ENCODE measurements around the gene EGFR.
A peak's percentile ranks its signal among the peaks of the same experiment; 100 is the strongest.

Gene EGFR

DNA sequence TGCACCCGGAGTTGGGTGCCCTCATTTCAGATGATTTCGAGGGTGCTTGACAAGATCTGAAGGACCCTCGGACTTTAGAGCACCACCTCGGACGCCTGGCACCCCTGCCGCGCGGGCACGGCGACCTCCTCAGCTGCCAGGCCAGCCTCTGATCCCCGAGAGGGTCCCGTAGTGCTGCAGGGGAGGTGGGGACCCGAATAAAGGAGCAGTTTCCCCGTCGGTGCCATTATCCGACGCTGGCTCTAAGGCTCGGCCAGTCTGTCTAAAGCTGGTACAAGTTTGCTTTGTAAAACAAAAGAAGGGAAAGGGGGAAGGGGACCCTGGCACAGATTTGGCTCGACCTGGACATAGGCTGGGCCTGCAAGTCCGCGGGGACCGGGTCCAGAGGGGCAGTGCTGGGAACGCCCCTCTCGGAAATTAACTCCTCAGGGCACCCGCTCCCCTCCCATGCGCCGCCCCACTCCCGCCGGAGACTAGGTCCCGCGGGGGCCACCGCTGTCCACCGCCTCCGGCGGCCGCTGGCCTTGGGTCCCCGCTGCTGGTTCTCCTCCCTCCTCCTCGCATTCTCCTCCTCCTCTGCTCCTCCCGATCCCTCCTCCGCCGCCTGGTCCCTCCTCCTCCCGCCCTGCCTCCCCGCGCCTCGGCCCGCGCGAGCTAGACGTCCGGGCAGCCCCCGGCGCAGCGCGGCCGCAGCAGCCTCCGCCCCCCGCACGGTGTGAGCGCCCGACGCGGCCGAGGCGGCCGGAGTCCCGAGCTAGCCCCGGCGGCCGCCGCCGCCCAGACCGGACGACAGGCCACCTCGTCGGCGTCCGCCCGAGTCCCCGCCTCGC, at the start of gene EGFR:
Gene EGFR, plus strand, starts transcription at position 657 of the 830 bp plus-strand sequence. CDS start 261 bp downstream, outside the sequence.
- DNase-seq = peak in 1 of 2 donors; percentile 8

- no peak for DNase-seq
These were observed 49.4 kb upstream of the EGFR start for GRCh38 chr7:54969208-54969967.

GRCh38 chr7:54972733-54973294, 46.0 kb upstream of the EGFR start:
- DNase-seq = no peak

DNA sequence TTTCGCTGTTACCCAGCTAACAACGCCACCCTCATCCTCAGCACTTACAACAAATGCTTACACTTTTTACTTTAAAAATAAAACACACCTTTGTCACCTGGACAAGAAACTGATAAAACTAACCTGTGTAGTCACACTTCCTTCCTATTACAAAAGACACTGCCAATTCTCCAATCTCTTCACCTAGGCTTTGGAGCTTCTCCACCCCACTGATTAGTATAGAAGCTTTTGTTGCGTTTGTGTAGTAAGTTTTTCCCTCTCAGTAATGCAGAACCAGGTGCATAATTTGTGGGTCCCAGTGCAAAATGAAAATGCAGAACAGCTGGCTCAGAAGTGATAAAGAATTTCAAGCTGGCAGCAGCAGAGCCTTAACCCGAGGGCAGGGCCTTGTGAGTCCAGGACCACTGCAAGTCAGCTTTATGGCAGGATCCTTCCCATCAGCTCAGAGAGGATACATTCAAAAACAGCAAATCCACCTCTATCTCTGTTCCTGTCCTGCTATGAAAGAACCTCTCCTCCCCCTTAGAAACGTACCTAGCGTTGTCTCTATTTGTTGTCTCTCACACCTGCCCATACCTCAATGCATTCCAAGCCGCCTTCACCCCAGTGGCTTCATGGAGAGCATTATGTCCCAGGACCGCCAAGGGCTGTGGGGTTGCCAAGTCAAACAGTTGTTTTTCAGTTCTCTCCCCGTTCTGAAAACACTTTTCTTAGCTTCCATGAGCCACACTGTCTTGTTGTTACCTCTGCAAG, 40.3 kb upstream of the EGFR start:
- DNase-seq = no peak

- DNase-seq = no peak
These were observed 38.3 kb upstream of the EGFR start for GRCh38 chr7:54980521-54980920.

- DNase-seq = no peak
These were observed 36.9 kb upstream of the EGFR start for GRCh38 chr7:54981913-54982312.

- DNase-seq = no peak
These were observed 33.1 kb upstream of the EGFR start for GRCh38 chr7:54985426-54986330.

DNA sequence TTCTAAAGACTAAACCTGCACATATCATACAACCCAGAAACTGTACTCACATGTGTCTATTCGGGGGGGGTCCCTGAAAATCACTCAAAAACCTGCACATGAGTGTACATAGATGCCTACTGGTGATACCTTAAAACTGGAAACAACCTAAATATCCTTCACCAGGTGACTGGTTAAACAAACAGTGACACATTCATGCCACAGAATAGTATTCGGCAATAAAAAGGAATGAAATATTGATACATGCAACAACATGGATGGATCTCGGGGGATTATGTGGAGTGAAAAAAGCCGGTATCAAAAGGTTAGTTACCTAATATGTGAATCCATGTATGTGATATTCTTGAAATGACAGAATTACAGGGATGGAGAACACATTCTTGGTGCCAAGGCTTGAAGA, 32.1 kb upstream of the EGFR start:
- no peak for DNase-seq

GRCh38 chr7:54987772-54988171, 31.0 kb upstream of the EGFR start:
- DNase-seq = no peak

GRCh38 chr7:54988516-54988915, 30.3 kb upstream of the EGFR start:
- no peak for DNase-seq

- DNase-seq = no peak
These were observed 29.2 kb upstream of the EGFR start for GRCh38 chr7:54989453-54990225.

DNA sequence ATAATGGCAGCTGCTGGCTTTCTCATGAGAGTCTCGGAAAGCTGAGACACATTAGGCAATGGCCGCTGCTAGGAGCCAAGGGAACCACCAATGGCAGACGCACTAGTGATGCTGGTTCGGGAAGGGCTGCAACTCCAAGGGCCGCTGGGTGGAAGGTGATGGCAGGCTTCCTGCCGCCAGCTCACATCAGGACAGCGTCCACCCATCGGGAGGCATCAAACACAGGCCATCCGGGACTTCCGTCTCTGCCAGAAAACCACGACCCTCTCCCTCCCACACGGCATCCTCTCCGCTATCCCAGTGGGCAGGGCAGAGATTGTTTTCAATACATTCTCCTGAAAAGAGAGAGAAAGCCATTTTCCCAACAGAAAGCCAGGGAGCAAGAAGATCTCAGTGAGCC, 27.5 kb upstream of the EGFR start:
- DNase-seq = no peak

- DNase-seq = no peak
These were observed 25.8 kb upstream of the EGFR start for GRCh38 chr7:54992871-54993475.

GRCh38 chr7:54995166-54995565, 23.7 kb upstream of the EGFR start:
- no peak for DNase-seq

- peak; percentile 6 to 31 for DNase-seq
These were observed 23.0 kb upstream of the EGFR start for GRCh38 chr7:54995610-54996363.

DNA sequence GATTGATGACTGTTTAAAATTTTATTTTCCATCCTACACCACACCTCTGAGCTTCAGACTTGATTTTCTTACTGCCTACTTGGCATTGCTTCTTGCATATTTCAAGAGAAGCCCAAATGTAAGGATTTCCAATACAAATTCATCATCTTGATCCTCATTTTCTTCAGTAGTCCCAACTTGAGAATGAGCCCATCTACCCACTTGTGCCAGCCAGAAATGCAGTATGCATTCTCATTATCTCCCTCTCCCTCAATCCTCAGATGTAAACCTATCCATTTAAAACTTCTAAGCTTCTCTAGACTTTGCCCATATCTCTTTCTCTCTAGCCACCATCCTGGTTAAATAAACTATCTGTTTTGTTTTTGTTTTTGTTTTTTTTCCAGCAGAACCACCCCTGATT, 22.4 kb upstream of the EGFR start:
- no peak for DNase-seq

DNA sequence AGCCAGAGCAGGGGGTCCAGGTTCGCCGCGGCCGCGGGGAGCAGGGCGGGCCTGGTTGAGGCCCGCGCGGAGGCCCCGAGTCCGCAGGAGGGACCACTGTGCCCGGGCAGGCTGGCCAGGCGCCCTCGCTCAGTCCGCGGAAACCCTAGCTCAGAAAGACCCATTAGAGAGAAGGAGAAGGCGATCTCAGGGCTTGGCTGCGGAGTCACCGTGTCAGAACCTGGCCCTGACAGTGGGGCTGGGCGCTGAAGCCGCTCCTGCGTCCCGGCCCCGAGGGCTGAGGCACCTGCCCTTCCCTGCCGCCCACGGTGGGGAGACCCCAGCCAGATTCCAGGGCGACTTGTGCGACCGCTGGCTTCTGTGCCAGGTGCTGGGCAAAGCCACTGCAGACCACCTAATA, 14.2 kb upstream of the EGFR start:
- DNase-seq = no peak

DNA sequence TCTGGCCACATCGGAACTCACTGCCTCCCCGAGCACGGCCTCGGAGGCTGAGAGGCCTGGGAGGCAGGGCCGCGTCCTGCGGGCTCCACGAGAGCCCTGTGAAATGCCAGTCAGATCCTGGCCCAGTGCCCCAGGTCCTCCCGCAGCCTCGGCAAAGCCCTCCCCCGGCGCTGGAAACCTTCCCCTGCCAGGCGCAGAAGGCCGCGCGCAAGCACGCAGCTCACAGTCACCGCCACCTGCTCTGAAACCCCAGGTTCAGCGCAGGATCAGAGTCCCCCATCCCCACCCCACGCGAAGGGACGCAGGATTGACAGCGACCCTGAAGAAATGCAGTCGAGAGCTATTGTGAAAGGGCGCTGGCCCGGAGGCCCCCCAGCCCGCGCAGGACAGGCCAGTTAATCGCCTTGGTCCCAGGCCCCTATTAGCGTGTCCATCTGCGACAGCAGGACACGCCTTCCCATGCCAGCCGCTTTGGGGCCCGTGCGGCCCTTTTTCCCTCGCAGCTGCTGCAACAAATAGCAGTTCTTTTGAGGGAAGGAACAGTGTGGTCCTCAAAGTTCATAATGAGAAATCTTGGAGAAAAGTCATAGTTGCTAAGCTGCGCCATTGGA, 13.5 kb upstream of the EGFR start:
- DNase-seq = no peak

DNA sequence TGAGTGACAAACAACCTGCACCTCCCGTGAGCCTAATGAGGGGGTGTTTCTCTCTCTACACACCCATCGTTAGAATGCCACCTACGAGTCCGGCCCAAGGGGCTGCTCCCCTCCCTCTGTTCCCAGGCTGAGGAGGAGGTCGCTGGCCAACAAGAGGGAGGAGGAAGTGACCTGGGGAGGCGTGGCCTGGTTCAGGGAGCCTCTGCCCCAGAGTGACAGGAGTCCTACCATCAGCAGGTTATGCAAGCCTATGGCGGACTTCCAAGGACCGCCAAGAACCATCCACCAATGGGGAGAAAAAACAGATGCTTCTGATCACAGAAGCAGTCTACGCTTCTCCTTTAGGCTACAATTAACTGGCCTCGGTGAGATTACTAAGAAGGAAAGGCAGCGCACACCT, 12.3 kb upstream of the EGFR start:
- no peak for DNase-seq

DNA sequence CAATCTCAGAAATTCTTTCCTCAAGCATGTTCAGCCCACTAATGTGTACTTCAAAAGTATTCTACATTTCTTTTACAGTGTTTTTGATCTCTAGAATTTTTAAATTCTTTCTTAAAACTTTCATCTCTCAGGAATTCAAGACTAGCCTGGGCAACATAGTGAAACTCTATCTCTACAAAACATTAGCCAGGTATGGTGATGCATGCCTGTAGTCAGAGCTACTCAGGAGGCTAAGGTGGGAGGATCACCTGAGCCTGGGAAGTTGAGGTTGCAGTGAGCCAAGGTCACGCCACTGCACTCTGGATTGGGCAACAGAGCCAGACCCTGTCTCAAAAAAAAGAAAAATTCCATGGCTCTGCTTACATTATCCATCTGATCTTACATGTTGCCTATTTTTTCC, 5.0 kb upstream of the EGFR start:
- no peak for DNase-seq
